GM12892 (cell line): ENCODE data around the gene ABCD4.

Experiments
- POLR2A ChIP-seq: IDR thresholded peaks from 2 replicates; pipeline ENCODE4 v1.6.1; 2011; ENCODE audit warnings: low read depth, low read length, control low read depth
- POLR2AphosphoS5 ChIP-seq: IDR thresholded peaks from 2 replicates; pipeline ENCODE4 v1.6.1; 2011; ENCODE audit warnings: low read depth, low read length, control low read depth
- TAF1 ChIP-seq: IDR thresholded peaks from 2 replicates; pipeline ENCODE4 v1.6.1; 2011; ENCODE audit warnings: low read depth, mild to moderate bottlenecking, control low read depth, low read length, borderline replicate concordance

DNA sequence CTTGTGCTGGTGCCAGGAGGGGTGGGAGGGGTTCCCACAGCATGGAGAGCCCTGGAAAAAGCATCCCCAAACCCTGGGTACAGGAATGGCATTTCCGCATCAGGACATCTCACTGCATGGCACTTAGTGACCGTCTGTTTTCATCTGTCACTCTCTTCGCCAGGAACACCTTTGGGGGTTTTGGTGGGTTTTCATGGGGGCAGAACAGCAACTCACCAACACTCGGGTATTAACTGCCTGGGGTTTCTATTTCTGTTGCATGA, 60.0 kb downstream of the ABCD4 start:
- no peak for TF ChIP-seq TAF1
- TF ChIP-seq POLR2A: no peak
- no peak for TF ChIP-seq POLR2AphosphoS5
